H1 (cell line): ENCODE measurements around the gene ANKRD11.

Experiments used
- CTCF ChIP-seq, 3 experiments: IDR thresholded peaks; 1 replicate in 2 of 3; 2 replicates in 1 of 3; pipeline versions ENCODE4 v1.5.1 to v1.6.1; 2011; ENCODE audit warnings: low read length in 3 of 3, mild to moderate bottlenecking in 3 of 3, inconsistent platforms in 2 of 3, low read depth in 1 of 3, moderate library complexity in 1 of 3; ENCODE audit not compliant: insufficient read depth in 1 of 3; ENCODE audit errors: control extremely low read depth in 1 of 3
- JUND ChIP-seq: IDR thresholded peaks from 2 replicates; pipeline ENCODE4 v1.6.1; 2011; ENCODE audit warnings: mild to moderate bottlenecking, improper control_type of control experiment, low read length
- POU5F1 ChIP-seq: IDR thresholded peaks from 2 replicates; pipeline ENCODE4 v1.6.1; 2011; ENCODE audit warnings: low read depth, mild to moderate bottlenecking, low read length, moderate library complexity
- RAD21 ChIP-seq, 2 experiments: IDR thresholded peaks in 1 of 2; conservative IDR thresholded peaks in 1 of 2; 2 replicates each; pipeline ENCODE4 v1.6.1; 2011; ENCODE audit warnings: low read depth in 2 of 2, low read length in 2 of 2, improper control_type of control experiment in 1 of 2, inconsistent platforms in 1 of 2, mild to moderate bottlenecking in 1 of 2, moderate library complexity in 1 of 2
- RXRA ChIP-seq: IDR thresholded peaks from 2 replicates; pipeline ENCODE4 v1.6.1; 2011; ENCODE audit warnings: low read depth, mild to moderate bottlenecking, low read length, moderate library complexity; ENCODE audit not compliant: insufficient read depth
- SUZ12 ChIP-seq: fragments of 200-600 bp; sonication (generic); IDR thresholded peaks from 2 replicates; pipeline ENCODE4 v1.6.1; 2012; ENCODE audit warnings: mild to moderate bottlenecking, inconsistent platforms, low read length, moderate library complexity, mixed read lengths

GRCh38 chr16:89506791-89507191 is 16.4 kb upstream of the ANKRD11 start:
- TF ChIP-seq SUZ12: no peak
- no peak for TF ChIP-seq CTCF (IDR thresholded peaks at IDR 0.05; ENCODE audit: control extremely low read depth in 1 of 3, insufficient read depth in 1 of 3, low read depth in 1 of 3, low read length in 3 of 3)
- TF ChIP-seq RAD21 (IDR thresholded peaks at IDR 0.05 in 1 of 2, conservative IDR thresholded peaks at IDR 0.05 in 1 of 2; ENCODE audit: low read depth in 2 of 2, low read length in 2 of 2): no peak
- TF ChIP-seq JUND: no peak
- TF ChIP-seq RXRA: no peak
- no peak for TF ChIP-seq POU5F1
